ENCODE measurements around the gene KIF26B.

KIF26B gene

DNA sequence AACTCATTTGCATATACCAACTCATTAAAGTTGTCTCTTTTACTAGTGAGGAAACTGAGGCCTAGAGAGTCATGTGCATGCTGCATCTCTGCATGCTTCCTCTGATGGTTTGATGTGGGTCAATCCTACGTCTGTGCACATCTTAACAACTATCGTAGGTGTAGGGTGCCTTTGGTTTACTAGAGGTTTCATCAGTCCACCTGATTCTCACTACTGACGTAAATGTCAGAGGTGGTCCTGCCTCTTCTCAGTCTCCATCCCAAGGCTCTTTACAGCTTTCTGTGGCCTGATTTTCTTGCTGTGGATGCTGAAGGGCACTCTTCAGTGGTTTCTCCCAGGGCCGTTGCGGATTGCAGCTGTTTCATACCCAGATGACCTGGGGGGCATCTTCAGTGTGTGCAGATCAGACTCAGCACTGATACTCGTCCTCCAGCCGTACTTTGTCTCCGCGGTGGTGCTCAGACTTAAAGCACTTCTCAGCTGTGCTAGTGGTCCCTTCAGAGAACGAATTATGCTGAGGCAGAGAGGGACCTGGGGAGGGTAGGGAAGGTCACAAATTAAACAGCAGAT lies 407.0 kb downstream of the KIF26B start:
- no peak for DNase-seq (ENCODE audit: insufficient read length, low spot score)
- FAIRE-seq = no peak
- TF ChIP-seq POLR2A (IDR thresholded peaks at IDR 0.05; ENCODE audit: low read depth, low read length) = no peak

DNA sequence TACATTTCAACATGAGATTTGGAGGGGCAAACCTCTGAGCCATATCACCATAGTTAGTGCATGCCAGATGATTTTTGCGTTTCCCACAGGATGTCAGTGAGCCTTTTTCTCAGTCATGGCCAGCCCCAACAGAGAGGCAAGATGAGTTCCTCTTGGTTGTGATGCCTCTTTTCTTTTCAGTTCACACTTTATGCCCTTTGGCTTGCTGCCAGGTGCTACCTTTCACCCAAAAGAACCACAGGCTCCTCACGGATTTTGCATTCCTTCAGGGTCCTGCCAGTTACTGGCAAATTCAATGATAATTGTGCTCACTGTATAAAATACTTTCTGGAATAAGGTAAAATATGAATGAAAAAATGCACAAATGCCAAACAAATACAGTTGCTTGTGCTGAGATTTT lies 411.3 kb downstream of the KIF26B start:
- no peak for TF ChIP-seq POLR2A (IDR thresholded peaks at IDR 0.05; ENCODE audit: low read depth, low read length)

DNA sequence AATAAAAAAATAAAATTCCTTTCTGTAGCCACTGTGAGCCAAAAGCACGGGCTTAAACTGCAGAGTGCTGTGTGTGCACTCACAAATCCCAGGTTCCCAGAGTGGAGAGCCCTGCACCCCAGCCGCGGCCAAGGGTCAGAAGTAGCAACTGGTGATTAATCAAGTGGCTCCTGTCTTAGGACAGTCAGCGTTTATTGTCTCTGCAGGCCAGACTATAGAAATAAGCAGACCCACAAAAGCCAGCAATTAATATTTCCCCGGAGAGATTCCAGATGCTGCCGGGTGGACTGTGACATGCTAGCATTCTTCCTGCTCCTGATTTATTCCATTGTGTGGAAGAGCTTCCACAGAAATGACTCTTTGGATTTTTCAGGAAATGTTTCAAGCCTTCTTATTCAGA lies 412.2 kb downstream of the KIF26B start:
- TF ChIP-seq POLR2A (IDR thresholded peaks at IDR 0.05; ENCODE audit: low read depth, low read length) = no peak
- FAIRE-seq (no peak), DNase-seq (ENCODE audit: insufficient read length, low spot score) (no peak)

More for the DNA sequence above, 411.3 kb downstream of the KIF26B start:
- FAIRE-seq (no peak), DNase-seq (ENCODE audit: insufficient read length, low spot score) (no peak)

DNA sequence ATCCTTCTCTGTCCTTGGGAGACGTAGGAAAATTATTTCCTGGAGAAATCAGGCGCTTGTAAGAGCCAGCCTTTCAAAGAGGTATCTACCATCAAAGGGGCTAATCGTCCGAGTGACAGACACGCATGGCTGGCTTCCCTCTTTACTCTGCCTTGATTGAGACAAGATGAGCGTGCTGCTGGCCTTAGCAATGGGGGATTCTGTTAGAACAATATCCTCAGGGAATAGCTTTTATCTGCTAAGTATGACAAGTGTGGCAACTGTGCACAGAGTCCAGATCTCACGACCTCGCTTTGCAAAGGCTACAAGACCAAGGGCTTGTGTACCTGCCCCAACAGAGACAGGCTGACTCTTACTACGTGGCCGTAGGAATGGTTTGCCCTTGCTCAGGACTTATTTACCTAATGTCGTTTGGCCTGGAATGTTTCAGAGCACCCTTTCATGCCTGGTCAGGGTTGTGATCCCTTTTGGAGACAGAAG lies 417.1 kb downstream of the KIF26B start:
- DNase-seq (ENCODE audit: insufficient read length, low spot score) = no peak
- FAIRE-seq = no peak
- TF ChIP-seq POLR2A (IDR thresholded peaks at IDR 0.05; ENCODE audit: low read depth, low read length) = no peak

DNA sequence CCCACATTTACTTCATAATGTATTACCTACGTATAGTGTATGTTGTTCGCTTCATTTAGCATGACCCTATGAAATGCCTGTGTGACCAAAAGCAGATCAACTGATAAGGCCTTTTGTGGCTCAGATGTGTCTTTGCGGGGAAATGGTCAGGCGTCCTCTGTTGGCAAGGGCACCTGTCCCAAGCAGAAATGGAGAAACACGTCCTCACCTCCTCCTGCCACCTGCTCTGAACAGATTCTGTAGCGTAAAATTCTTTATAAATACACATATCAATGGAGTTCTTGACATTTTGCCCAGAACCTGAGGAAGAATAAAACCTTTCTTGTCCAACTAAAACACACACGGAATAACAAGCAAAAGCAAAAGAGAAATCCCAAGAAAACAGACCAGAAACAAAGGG lies 417.9 kb downstream of the KIF26B start:
- no peak for FAIRE-seq
- DNase-seq (ENCODE audit: insufficient read length, low spot score) = no peak
- TF ChIP-seq POLR2A (IDR thresholded peaks at IDR 0.05; ENCODE audit: low read depth, low read length) = no peak

GRCh38 chr1:245575710-245576109 lies 420.9 kb downstream of the KIF26B start:
- no peak for TF ChIP-seq POLR2A (IDR thresholded peaks at IDR 0.05; ENCODE audit: low read depth, low read length)
- FAIRE-seq = no peak
- no peak for DNase-seq (ENCODE audit: insufficient read length, low spot score)

DNA sequence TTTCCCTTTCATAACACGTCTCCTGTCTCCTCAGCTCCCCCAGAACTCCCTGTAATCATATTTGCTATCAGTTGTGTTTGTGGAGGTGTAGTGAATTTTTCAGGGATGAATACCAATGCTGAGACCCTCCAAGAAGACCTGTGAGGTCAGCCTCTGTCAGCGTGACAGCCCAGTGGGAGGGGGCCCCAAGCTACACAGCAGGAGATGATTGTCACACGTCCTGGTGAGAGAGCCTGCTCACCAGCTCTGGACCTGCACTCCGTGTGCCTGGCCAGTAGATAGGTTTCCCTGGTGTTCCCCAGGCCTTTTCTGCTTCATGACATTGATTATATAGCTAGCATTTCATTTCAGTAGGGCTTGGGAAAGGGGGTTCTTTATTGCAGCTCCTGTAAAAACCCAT lies 421.5 kb downstream of the KIF26B start:
- FAIRE-seq (no peak), DNase-seq (ENCODE audit: insufficient read length, low spot score) (no peak)
- TF ChIP-seq POLR2A (IDR thresholded peaks at IDR 0.05; ENCODE audit: low read depth, low read length) = no peak

DNA sequence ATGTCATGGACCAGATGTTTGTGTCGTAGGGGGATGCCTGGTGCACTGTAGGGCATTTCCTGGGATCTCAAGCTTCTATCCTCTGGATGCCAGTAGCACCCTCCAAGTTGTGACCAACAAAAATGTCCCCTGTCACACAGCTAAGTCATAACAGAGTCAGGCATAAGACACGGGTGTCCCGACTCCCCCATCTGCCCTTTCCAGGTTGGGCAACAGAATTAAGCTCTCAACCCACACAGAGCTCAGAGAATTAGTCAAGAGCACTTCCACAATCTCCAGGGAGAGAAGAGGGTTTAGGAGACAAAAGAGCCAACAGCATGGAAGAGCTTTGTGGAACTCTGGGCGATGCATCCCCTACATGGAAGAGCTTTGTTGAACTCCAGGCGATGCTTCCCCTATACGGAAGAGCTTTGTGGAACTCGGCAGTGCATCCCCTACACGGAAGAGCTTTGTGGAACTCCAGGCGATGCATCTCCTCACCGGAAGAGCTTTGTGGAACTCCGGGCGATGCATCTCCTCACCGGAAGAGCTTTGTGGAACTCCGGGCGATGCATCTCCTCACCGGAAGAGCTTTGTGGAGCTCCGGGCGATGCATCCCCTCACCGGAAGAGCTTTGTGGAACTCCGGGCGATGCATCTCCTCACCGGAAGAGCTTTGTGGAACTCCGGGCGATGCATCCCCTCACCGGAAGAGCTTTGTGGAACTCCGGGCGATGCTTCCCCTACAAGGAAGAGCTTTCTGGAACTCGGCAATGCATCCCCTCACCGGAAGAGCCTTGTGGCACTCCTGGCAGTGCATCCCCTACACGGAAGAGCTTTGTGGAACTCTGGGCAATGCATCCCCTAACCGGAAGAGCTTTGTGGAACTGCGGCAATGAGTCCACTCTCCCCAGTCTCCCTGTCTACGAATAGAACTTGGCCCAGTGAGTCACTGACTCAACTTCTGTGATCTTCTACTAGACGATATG lies 422.7 kb downstream of the KIF26B start:
- no peak for TF ChIP-seq POLR2A (IDR thresholded peaks at IDR 0.05; ENCODE audit: low read depth, low read length)
- DNase-seq (ENCODE audit: insufficient read length, low spot score) = no peak
- FAIRE-seq = no peak

- no peak for DNase-seq (ENCODE audit: insufficient read length, low spot score)
- TF ChIP-seq POLR2A (IDR thresholded peaks at IDR 0.05; ENCODE audit: low read depth, low read length) = no peak
- FAIRE-seq = no peak
Measured at GRCh38 chr1:245578308-245578707, 423.5 kb downstream of the KIF26B start.

DNA sequence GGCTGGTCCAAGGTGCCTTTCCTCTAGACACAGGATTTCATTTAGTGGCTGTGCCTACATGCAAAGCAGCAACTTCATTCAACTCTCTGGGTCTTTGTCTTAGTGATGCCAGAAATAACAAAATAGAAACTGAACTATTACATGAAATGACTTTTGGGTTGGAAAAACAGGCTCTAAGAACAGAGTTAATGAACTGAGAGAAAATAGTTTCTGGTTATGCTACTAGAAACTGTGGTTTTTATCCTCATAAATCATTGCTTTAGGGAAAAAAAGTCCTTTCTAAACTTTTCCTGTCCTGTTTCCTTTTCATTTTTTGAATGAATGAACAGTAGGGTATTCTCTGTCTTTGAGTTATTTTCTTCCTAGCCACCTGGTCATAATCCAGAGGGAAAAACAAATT lies 424.0 kb downstream of the KIF26B start:
- TF ChIP-seq POLR2A (IDR thresholded peaks at IDR 0.05; ENCODE audit: low read depth, low read length) = no peak
- FAIRE-seq (no peak), DNase-seq (ENCODE audit: insufficient read length, low spot score) (no peak)

GRCh38 chr1:245579881-245580280 lies 425.1 kb downstream of the KIF26B start:
- FAIRE-seq = no peak
- no peak for TF ChIP-seq POLR2A (IDR thresholded peaks at IDR 0.05; ENCODE audit: low read depth, low read length)
- DNase-seq (ENCODE audit: insufficient read length, low spot score) = no peak

DNA sequence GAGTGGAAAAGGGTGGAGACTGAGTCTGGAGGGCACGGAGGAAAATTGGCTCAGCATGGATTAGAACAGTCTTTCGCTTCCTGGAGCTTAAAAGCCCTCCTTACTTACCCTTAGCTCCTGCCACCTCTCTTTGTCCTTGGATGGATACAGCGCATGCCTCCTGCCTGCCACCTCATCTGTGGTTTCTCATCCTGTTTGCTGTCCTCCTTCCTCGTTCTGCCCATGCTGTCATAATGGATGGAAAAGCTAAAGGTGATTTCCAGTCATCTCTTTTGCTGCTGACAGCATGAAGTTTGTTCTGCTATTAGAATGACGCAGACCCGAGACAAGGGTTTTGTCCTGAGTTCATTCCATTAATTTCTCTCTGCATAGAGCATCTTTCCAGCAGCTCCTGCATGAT lies 425.9 kb downstream of the KIF26B start:
- DNase-seq (ENCODE audit: insufficient read length, low spot score) (no peak), FAIRE-seq (no peak)
- no peak for TF ChIP-seq POLR2A (IDR thresholded peaks at IDR 0.05; ENCODE audit: low read depth, low read length)

DNA sequence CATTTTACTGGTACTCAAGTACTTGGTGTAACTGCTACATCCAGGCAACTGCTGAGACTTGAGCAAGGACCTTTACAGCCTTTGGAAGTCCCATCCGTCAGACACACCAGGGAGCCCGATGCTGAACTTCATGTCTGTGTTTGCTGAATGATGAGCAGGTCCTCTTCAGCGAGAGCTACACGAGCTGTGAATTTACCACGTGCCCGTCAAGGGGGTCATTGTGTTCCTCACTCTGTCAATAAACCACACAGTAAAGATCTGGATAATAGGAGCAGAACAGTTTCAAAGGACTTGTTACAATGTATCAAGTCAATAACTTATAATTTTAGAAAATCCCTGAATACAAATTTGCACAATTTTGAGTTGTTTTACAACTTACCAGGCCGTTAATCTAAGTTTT lies 427.2 kb downstream of the KIF26B start:
- TF ChIP-seq POLR2A (IDR thresholded peaks at IDR 0.05; ENCODE audit: low read depth, low read length) = no peak
- FAIRE-seq = no peak
- no peak for DNase-seq (ENCODE audit: insufficient read length, low spot score)

GRCh38 chr1:245583081-245583480 lies 428.3 kb downstream of the KIF26B start:
- FAIRE-seq = no peak
- no peak for TF ChIP-seq POLR2A (IDR thresholded peaks at IDR 0.05; ENCODE audit: low read depth, low read length)
- no peak for DNase-seq (ENCODE audit: insufficient read length, low spot score)
